Kidney epithelial cell (primary cell): ENCODE results near the gene DOCK1. TPM values are rescaled to one million over a fixed set of nuclear protein-coding genes. Genes with fewer than 3 reads are reported as not detected.
"Not testable (repeated sequence)": the region's sequence is repeated elsewhere in the genome, so short reads cannot be mapped to it uniquely, and the experiment has no call there.

ENCODE experiments used
- DNase-seq: peaks from one replicate; pipeline ENCODE4 v3.0.0-alpha.2; 2010; ENCODE audit warnings: low read depth
- H3K27me3 ChIP-seq: 2 replicates; pipeline ENCODE4 v1.6.0; 2011; ENCODE audit warnings: low read length; ENCODE audit not compliant: control insufficient read depth, insufficient read depth
- H3K36me3 ChIP-seq: 2 replicates; pipeline ENCODE4 v1.5.1; 2011; ENCODE audit warnings: low read length; ENCODE audit not compliant: control insufficient read depth, insufficient read depth
- H3K4me3 ChIP-seq: 2 replicates; pipeline ENCODE4 v1.5.1; 2011; ENCODE audit warnings: low read depth, mild to moderate bottlenecking, control low read depth, low read length
- CTCF ChIP-seq: IDR thresholded peaks from 2 replicates; pipeline ENCODE4 v1.5.1; 2011; ENCODE audit warnings: mild to moderate bottlenecking, moderate library complexity, low read length, control low read depth, inconsistent platforms; ENCODE audit not compliant: insufficient read depth, poor library complexity, severe bottlenecking
- total RNA-seq: library from RNA; depleted of rRNA; stranded (reverse); fragments of >200 nt; gene quantifications from 2 replicates; pipeline ENCODE4 v1.2.3, GENCODE V29; 2015

Gene DOCK1
- total RNA-seq, 1 donor from 2014 or later = 39.5 TPM

GRCh38 chr10:126910798-126911197, 5.6 kb downstream of the DOCK1 start:
- TF ChIP-seq CTCF = no peak
- Histone ChIP-seq H3K4me3 (no peak overlapping the region), H3K36me3 (no peaks in the 10 kb centered on the region), H3K27me3 (no peaks in the 10 kb centered on the region)
- no peak for DNase-seq

GRCh38 chr10:126911301-126911700, 6.1 kb downstream of the DOCK1 start:
- no peaks in the 10 kb centered on the region for H3K27me3 ChIP-seq
- no peak for TF ChIP-seq CTCF
- no peaks in the 10 kb centered on the region for H3K36me3 ChIP-seq
- DNase-seq = no peak
- H3K4me3 ChIP-seq = no peak overlapping the region

GRCh38 chr10:126913316-126913715, 8.1 kb downstream of the DOCK1 start:
- H3K4me3 ChIP-seq = no peak overlapping the region
- DNase-seq = no peak
- TF ChIP-seq CTCF = no peak
- no peaks in the 10 kb centered on the region for H3K27me3 ChIP-seq
- no peaks in the 10 kb centered on the region for H3K36me3 ChIP-seq

GRCh38 chr10:126914561-126914960, 9.3 kb downstream of the DOCK1 start:
- Histone ChIP-seq H3K4me3 (no peak overlapping the region), H3K27me3 (no peaks in the 10 kb centered on the region), H3K36me3 (no peaks in the 10 kb centered on the region)
- no peak for DNase-seq
- no peak for TF ChIP-seq CTCF

GRCh38 chr10:126916952-126917351, 11.7 kb downstream of the DOCK1 start:
- H3K27me3 ChIP-seq, DNase-seq, H3K36me3 ChIP-seq, H3K4me3 ChIP-seq: not testable (repeated sequence)

- Histone ChIP-seq H3K4me3 (no peak overlapping the region), H3K36me3 (no peaks in the 10 kb centered on the region), H3K27me3 (no peaks in the 10 kb centered on the region)
- DNase-seq = no peak
- TF ChIP-seq CTCF = no peak
Measured at GRCh38 chr10:126917375-126917774, 12.1 kb downstream of the DOCK1 start.
